GM06990 (cell line): ENCODE results near the gene CACFD1.

Source experiments
- DNase-seq: peaks from one replicate; pipeline ENCODE4 v3.0.0-alpha.2; 2011; ENCODE audit not compliant: insufficient read length; ENCODE audit errors: extremely low read depth
- H3K27me3 ChIP-seq: replicated peaks from 2 replicates; pipeline ENCODE4 v1.6.0; 2011; ENCODE audit warnings: low read length; ENCODE audit not compliant: control insufficient read depth, insufficient read depth
- H3K36me3 ChIP-seq: 2 replicates; pipeline ENCODE4 v1.5.1; 2011; ENCODE audit warnings: low read length; ENCODE audit not compliant: control insufficient read depth, insufficient read depth
- H3K4me3 ChIP-seq: replicated peaks from 2 replicates; pipeline ENCODE4 v1.5.1; 2011; ENCODE audit warnings: low read depth, mild to moderate bottlenecking, control low read depth, low read length
- CTCF ChIP-seq: IDR thresholded peaks from 2 replicates; pipeline ENCODE4 v1.5.1; 2011; ENCODE audit warnings: low read length, control low read depth, mild to moderate bottlenecking, inconsistent platforms; ENCODE audit not compliant: insufficient read depth, poor library complexity, severe bottlenecking

Gene CACFD1

GRCh38 chr9:133433351-133433843, 26.4 kb upstream of the CACFD1 start:
- Histone ChIP-seq H3K4me3 (no peak overlapping the region), H3K36me3 (no peaks in the 10 kb centered on the region), H3K27me3 (no peaks in the 10 kb centered on the region; the same call in none of the 2 replicates)
- no peak for DNase-seq
- TF ChIP-seq CTCF: no peak

- H3K36me3 ChIP-seq: no peaks in the 10 kb centered on the region
- no peak for TF ChIP-seq CTCF
- H3K27me3 ChIP-seq: no peaks in the 10 kb centered on the region; the same call in none of the 2 replicates
- no peak for DNase-seq
- H3K4me3 ChIP-seq: no peak overlapping the region
Measured at GRCh38 chr9:133436681-133437080, 23.1 kb upstream of the CACFD1 start.

GRCh38 chr9:133437753-133438531, 21.8 kb upstream of the CACFD1 start:
- DNase-seq: no peak
- H3K36me3 ChIP-seq: no peaks in the 10 kb centered on the region
- no peaks in the 10 kb centered on the region; the same call in none of the 2 replicates for H3K27me3 ChIP-seq
- TF ChIP-seq CTCF: no peak
- H3K4me3 ChIP-seq: no peak overlapping the region

GRCh38 chr9:133439337-133439736, 20.4 kb upstream of the CACFD1 start:
- no peaks in the 10 kb centered on the region; the same call in none of the 2 replicates for H3K27me3 ChIP-seq
- no peak for TF ChIP-seq CTCF

GRCh38 chr9:133440874-133441273, 18.9 kb upstream of the CACFD1 start:
- no peak for TF ChIP-seq CTCF
- Histone ChIP-seq H3K27me3 (no peaks in the 10 kb centered on the region; the same call in none of the 2 replicates), H3K4me3 (no peak overlapping the region), H3K36me3 (no peaks in the 10 kb centered on the region)
- DNase-seq: no peak

More at GRCh38 chr9:133439337-133439736, 20.4 kb upstream of the CACFD1 start:
- no peak for DNase-seq
- Histone ChIP-seq H3K36me3 (no peaks in the 10 kb centered on the region), H3K4me3 (no peak overlapping the region)
